Fibroblast of lung (primary cell): ENCODE data around the gene TBXAS1. TPM values are rescaled to one million over a fixed set of nuclear protein-coding genes. Genes with fewer than 3 reads are reported as not detected.
"Not testable (repeated sequence)": the region's sequence is repeated elsewhere in the genome, so short reads cannot be mapped to it uniquely, and the experiment has no call there.

Experiments used
- DNase-seq, 2 donors: peaks; one replicate each; pipeline versions ENCODE4 v3.0.0 to v3.0.0-alpha.2; 2010; ENCODE audit warnings: low read depth in 2 of 2
- H2AFZ ChIP-seq: 2 replicates; pipeline ENCODE4 v1.5.1; 2012; ENCODE audit warnings: low read length, control low read depth, inconsistent platforms
- H3K27ac ChIP-seq: 2 replicates; pipeline ENCODE4 v1.5.1; 2011; ENCODE audit warnings: low read length, control low read depth; ENCODE audit not compliant: insufficient read depth
- H3K27me3 ChIP-seq: 2 replicates; pipeline ENCODE4 v1.5.1; 2011; ENCODE audit warnings: mild to moderate bottlenecking, low read length; ENCODE audit not compliant: control insufficient read depth, insufficient read depth
- H3K36me3 ChIP-seq: 2 replicates; pipeline ENCODE4 v1.5.1; 2011; ENCODE audit warnings: low read length; ENCODE audit not compliant: control insufficient read depth, insufficient read depth
- H3K4me1 ChIP-seq: 2 replicates; pipeline ENCODE4 v1.5.1; 2011; ENCODE audit warnings: low read length; ENCODE audit not compliant: control insufficient read depth, insufficient read depth; ENCODE audit errors: extremely low read depth
- H3K4me2 ChIP-seq: 2 replicates; pipeline ENCODE4 v1.5.1; 2011; ENCODE audit warnings: low read length, control low read depth; ENCODE audit not compliant: insufficient read depth; ENCODE audit errors: extremely low read depth
- H3K4me3 ChIP-seq, 4 experiments: fragments of 200-600 bp in 1 of 4; sonication (generic) in 1 of 4; replicated peaks in 1 of 4; 2 replicates each; pipeline ENCODE4 v1.5.1; 2011 to 2016; ENCODE audit warnings: low read length in 4 of 4, low read depth in 3 of 4, mild to moderate bottlenecking in 3 of 4, control low read depth in 2 of 4, inconsistent platforms in 1 of 4, mixed read lengths in 1 of 4; ENCODE audit not compliant: insufficient read depth in 1 of 4; ENCODE audit errors: control extremely low read depth in 1 of 4
- H3K79me2 ChIP-seq: 2 replicates; pipeline ENCODE4 v1.5.1; 2012; ENCODE audit warnings: mild to moderate bottlenecking, low read length, inconsistent platforms; ENCODE audit not compliant: control insufficient read depth, insufficient read depth
- H3K9ac ChIP-seq: 2 replicates; pipeline ENCODE4 v1.5.1; 2011; ENCODE audit warnings: mild to moderate bottlenecking, low read length, control low read depth; ENCODE audit not compliant: insufficient read depth
- H3K9me3 ChIP-seq: 2 replicates; pipeline ENCODE4 v1.5.1; 2012; ENCODE audit warnings: low read depth, low read length; ENCODE audit not compliant: control insufficient read depth, insufficient read depth
- H4K20me1 ChIP-seq: 2 replicates; pipeline ENCODE4 v1.5.1; 2011; ENCODE audit warnings: low read length; ENCODE audit not compliant: control insufficient read depth, insufficient read depth; ENCODE audit errors: extremely low read depth
- CTCF ChIP-seq, 2 donors: IDR thresholded peaks in 1 of 2; conservative IDR thresholded peaks in 1 of 2; 1 replicate in 1 of 2; 2 replicates in 1 of 2; pipeline ENCODE4 v1.5.1; 2011 to 2012; ENCODE audit warnings: low read length in 2 of 2, control low read depth in 1 of 2, inconsistent platforms in 1 of 2, low read depth in 1 of 2, mild to moderate bottlenecking in 1 of 2
- EZH2 ChIP-seq: IDR thresholded peaks from 2 replicates; pipeline ENCODE4 v1.5.1; 2012; ENCODE audit warnings: low read length, control low read depth, mild to moderate bottlenecking; ENCODE audit errors: missing control alignments
- polyA plus RNA-seq, 2 donors: library from polyadenylated mRNA; depleted of rRNA in 1 of 2; stranded (reverse) in 1 of 2; unstranded in 1 of 2; fragments of >200 nt; gene quantifications; 2 replicates each; pipeline ENCODE4 v1.2.1, GENCODE V29; 2011 to 2012; ENCODE audit warnings: missing spikeins in 1 of 2
- total RNA-seq: library from RNA; depleted of rRNA; stranded (reverse); fragments of >200 nt; gene quantifications from 2 replicates; pipeline ENCODE4 v1.2.1, GENCODE V29; 2014

TBXAS1 gene
- total and polyA plus RNA-seq, 2 donors (not counting 1 experiment from before 2014, with no cell fraction given) = 1.5 to 2.1 TPM

- Histone ChIP-seq H3K27ac (no peak overlapping the region), H3K9me3 (no peaks in the 10 kb centered on the region)
- DNase-seq = peak in 1 of 2 donors; percentile 82
Measured at GRCh38 chr7:139842401-139843210, 13.5 kb downstream of the TBXAS1 start.

GRCh38 chr7:139843211-139843537 lies 14.1 kb downstream of the TBXAS1 start:
- H3K9me3 ChIP-seq, H3K36me3 ChIP-seq, H3K4me1 ChIP-seq, H3K27me3 ChIP-seq, H2AFZ ChIP-seq, H3K4me2 ChIP-seq, H3K9ac ChIP-seq, H3K79me2 ChIP-seq, H3K4me3 ChIP-seq, H4K20me1 ChIP-seq, DNase-seq, H3K27ac ChIP-seq: not testable (repeated sequence)

More at GRCh38 chr7:139842401-139843210, 13.5 kb downstream of the TBXAS1 start:
- no peaks in the 10 kb centered on the region for H3K79me2 ChIP-seq
- H3K4me2 ChIP-seq = no peak overlapping the region
- no peaks in the 10 kb centered on the region for H4K20me1 ChIP-seq
- no peaks in the 10 kb centered on the region for H3K36me3 ChIP-seq
- H3K4me1 ChIP-seq = no peaks in the 10 kb centered on the region
- peak overlapping the region; percentile 11 for H2AFZ ChIP-seq
- TF ChIP-seq CTCF (conservative IDR thresholded peaks at IDR 0.05 in 1 of 2, IDR thresholded peaks at IDR 0.05 in 1 of 2; ENCODE audit: low read depth in 1 of 2, low read length in 2 of 2) (no peak), EZH2 (no peak)
- peak overlapping the region in 1 of 4 experiments; percentile 29 for H3K4me3 ChIP-seq
- no peak overlapping the region for H3K9ac ChIP-seq
- H3K27me3 ChIP-seq = peaks cover 9% of the 10 kb centered on the region

GRCh38 chr7:139844779-139845442 lies 15.8 kb downstream of the TBXAS1 start:
- H2AFZ ChIP-seq = no peak overlapping the region
- TF ChIP-seq EZH2 (no peak), CTCF (conservative IDR thresholded peaks at IDR 0.05 in 1 of 2, IDR thresholded peaks at IDR 0.05 in 1 of 2; ENCODE audit: low read depth in 1 of 2, low read length in 2 of 2) (no peak)
- H3K4me2 ChIP-seq = no peak overlapping the region
- no peaks in the 10 kb centered on the region for H3K9me3 ChIP-seq
- peaks cover 6% of the 10 kb centered on the region for H3K27me3 ChIP-seq
- no peak for DNase-seq
- H3K79me2 ChIP-seq = no peaks in the 10 kb centered on the region
- no peaks in the 10 kb centered on the region for H3K36me3 ChIP-seq
- H3K27ac ChIP-seq = no peak overlapping the region
- no peak overlapping the region for H3K4me3 ChIP-seq
- no peaks in the 10 kb centered on the region for H3K4me1 ChIP-seq
- H3K9ac ChIP-seq = no peak overlapping the region
- H4K20me1 ChIP-seq = no peaks in the 10 kb centered on the region
